Loucy (cell line): ENCODE measurements around the gene TTYH3.

ENCODE experiments used
- H2AFZ ChIP-seq: fragments of 200-600 bp; sonication (generic); 2 replicates; pipeline ENCODE4 v1.6.0; 2016; ENCODE audit warnings: antibody characterized with exemption, mild to moderate bottlenecking, low read length, moderate library complexity
- H3F3A ChIP-seq: fragments of 200-600 bp; 2 replicates; pipeline ENCODE4 v1.6.0; 2016; ENCODE audit warnings: antibody characterized with exemption, low read depth, mild to moderate bottlenecking
- H3K27me3 ChIP-seq: fragments of 200-600 bp; sonication (generic); 2 replicates; pipeline ENCODE4 v1.6.1; 2014; ENCODE audit warnings: low read length, mild to moderate bottlenecking; ENCODE audit not compliant: insufficient read depth, poor library complexity, severe bottlenecking
- H3K36me3 ChIP-seq: fragments of 200-600 bp; sonication (generic); 2 replicates; pipeline ENCODE4 v1.6.1; 2016; ENCODE audit warnings: low read length; ENCODE audit not compliant: insufficient read depth
- H3K4me1 ChIP-seq: fragments of 200-600 bp; sonication (generic); 2 replicates; pipeline ENCODE4 v1.5.1; 2014; ENCODE audit warnings: low read length, mild to moderate bottlenecking; ENCODE audit not compliant: insufficient read depth, poor library complexity, severe bottlenecking
- H3K4me2 ChIP-seq: fragments of 200-600 bp; sonication (generic); 2 replicates; pipeline ENCODE4 v1.6.0; 2014; ENCODE audit warnings: antibody characterized with exemption, low read length, low read depth, mild to moderate bottlenecking; ENCODE audit not compliant: poor library complexity, severe bottlenecking
- H3K4me3 ChIP-seq: fragments of 200-600 bp; sonication (generic); 2 replicates; pipeline ENCODE4 v1.5.1; 2014; ENCODE audit warnings: low read length, mild to moderate bottlenecking, mixed read lengths; ENCODE audit not compliant: poor library complexity, severe bottlenecking
- H3K79me2 ChIP-seq: fragments of 200-600 bp; sonication (generic); 2 replicates; pipeline ENCODE4 v1.6.1; 2014; ENCODE audit warnings: low read length; ENCODE audit not compliant: insufficient read depth
- H3K9ac ChIP-seq: fragments of 200-600 bp; sonication (generic); 2 replicates; pipeline ENCODE4 v1.6.0; 2014; ENCODE audit warnings: mild to moderate bottlenecking, low read depth, low read length, moderate library complexity; ENCODE audit not compliant: poor library complexity, severe bottlenecking
- H3K9me2 ChIP-seq: fragments of 200-600 bp; sonication (generic); replicated peaks from 2 replicates; pipeline ENCODE4 v1.6.1; 2016; ENCODE audit warnings: low read depth, low read length, mixed read lengths
- H3K9me3 ChIP-seq: fragments of 200-600 bp; sonication (generic); 2 replicates; pipeline ENCODE4 v1.6.1; 2014; ENCODE audit warnings: mild to moderate bottlenecking, antibody characterized with exemption, low read length, low read depth; ENCODE audit not compliant: insufficient read depth
- H4K20me1 ChIP-seq: fragments of 200-600 bp; sonication (generic); 2 replicates; pipeline ENCODE4 v1.6.0; 2014; ENCODE audit warnings: antibody characterized with exemption, low read length, mild to moderate bottlenecking; ENCODE audit not compliant: insufficient read depth, poor library complexity, severe bottlenecking
- EZH2phosphoT487 ChIP-seq: fragments of 200-600 bp; IDR thresholded peaks from 2 replicates; pipeline ENCODE4 v1.6.1; 2018; ENCODE audit warnings: antibody characterized with exemption, mild to moderate bottlenecking, moderate library complexity, borderline replicate concordance
- TF ChIP-seq, protein P1 (sequence below): fragments of 200-600 bp; sonication (generic); conservative IDR thresholded peaks from 2 replicates; pipeline ENCODE4 v1.5.1; 2014; ENCODE audit warnings: mild to moderate bottlenecking, antibody characterized with exemption, low read length

TTYH3 gene

DNA sequence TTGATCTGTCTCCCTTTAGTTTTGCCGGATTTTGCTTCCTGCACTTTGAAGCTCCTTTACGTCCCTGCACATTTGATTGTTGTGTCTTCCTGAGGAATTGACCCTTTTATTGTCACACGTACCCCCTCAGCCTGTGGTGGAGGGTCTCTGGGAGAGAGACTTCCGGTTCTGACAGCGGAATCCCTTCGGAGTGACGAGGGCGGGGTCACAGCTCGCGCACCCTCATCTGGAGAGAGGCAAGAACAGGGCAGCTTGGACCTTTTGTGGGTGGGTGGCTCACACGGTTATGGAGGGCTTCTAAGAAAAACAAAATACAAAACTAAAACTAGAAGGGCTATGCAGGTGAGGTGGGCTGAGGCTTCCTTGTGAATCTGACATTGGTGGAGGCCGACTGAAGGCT lies 82.2 kb downstream of the TTYH3 start:
- Histone ChIP-seq H3K4me1 (peaks cover 100% of the 10 kb centered on the region), H3F3A (no peaks in the 10 kb centered on the region), H3K4me3 (no peak overlapping the region), H2AFZ (no peak overlapping the region), H3K9me3 (no peaks in the 10 kb centered on the region), H3K27me3 (no peaks in the 10 kb centered on the region), H3K9ac (no peak overlapping the region), H3K9me2 (no peaks in the 10 kb centered on the region), H3K4me2 (no peak overlapping the region), H3K36me3 (peaks cover 6% of the 10 kb centered on the region; the same call in 1 of the 2 replicates), H3K79me2 (peaks cover 7% of the 10 kb centered on the region; the same call in 1 of the 2 replicates), H4K20me1 (no peaks in the 10 kb centered on the region)
- no peak for TF ChIP-seq EZH2phosphoT487
- TF ChIP-seq, protein P1, sequence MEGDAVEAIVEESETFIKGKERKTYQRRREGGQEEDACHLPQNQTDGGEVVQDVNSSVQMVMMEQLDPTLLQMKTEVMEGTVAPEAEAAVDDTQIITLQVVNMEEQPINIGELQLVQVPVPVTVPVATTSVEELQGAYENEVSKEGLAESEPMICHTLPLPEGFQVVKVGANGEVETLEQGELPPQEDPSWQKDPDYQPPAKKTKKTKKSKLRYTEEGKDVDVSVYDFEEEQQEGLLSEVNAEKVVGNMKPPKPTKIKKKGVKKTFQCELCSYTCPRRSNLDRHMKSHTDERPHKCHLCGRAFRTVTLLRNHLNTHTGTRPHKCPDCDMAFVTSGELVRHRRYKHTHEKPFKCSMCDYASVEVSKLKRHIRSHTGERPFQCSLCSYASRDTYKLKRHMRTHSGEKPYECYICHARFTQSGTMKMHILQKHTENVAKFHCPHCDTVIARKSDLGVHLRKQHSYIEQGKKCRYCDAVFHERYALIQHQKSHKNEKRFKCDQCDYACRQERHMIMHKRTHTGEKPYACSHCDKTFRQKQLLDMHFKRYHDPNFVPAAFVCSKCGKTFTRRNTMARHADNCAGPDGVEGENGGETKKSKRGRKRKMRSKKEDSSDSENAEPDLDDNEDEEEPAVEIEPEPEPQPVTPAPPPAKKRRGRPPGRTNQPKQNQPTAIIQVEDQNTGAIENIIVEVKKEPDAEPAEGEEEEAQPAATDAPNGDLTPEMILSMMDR: no peak
